Esophagus (tissue), 2 donors: Measurements from ENCODE around the gene AFMID. TPM values are rescaled to one million over a fixed set of nuclear protein-coding genes. Genes with fewer than 3 reads are reported as not detected.

Source experiments
- H3K27ac ChIP-seq, 2 donors: one replicate each; pipeline ENCODE4 v1.5.1; 2013; ENCODE audit warnings: low read depth in 2 of 2, mild to moderate bottlenecking in 2 of 2, inconsistent platforms in 1 of 2, low read length in 1 of 2, moderate library complexity in 1 of 2
- H3K27me3 ChIP-seq, 2 donors: one replicate each; pipeline ENCODE4 v1.6.1; 2013; ENCODE audit warnings: low read length in 2 of 2, control low read depth in 1 of 2, mild to moderate bottlenecking in 1 of 2; ENCODE audit not compliant: insufficient read depth in 2 of 2, control insufficient read depth in 1 of 2
- H3K36me3 ChIP-seq, 2 donors: one replicate each; pipeline ENCODE4 v1.6.1; 2013; ENCODE audit warnings: low read length in 1 of 2; ENCODE audit not compliant: control insufficient read depth in 2 of 2, insufficient read depth in 2 of 2
- H3K4me1 ChIP-seq, 2 donors: one replicate each; pipeline ENCODE4 v1.6.1; 2013; ENCODE audit warnings: low read length in 1 of 2; ENCODE audit not compliant: control insufficient read depth in 2 of 2, insufficient read depth in 2 of 2
- H3K4me3 ChIP-seq, 2 donors: one replicate each; pipeline ENCODE4 v1.5.1; 2013; ENCODE audit warnings: low read length in 2 of 2, mild to moderate bottlenecking in 2 of 2, low read depth in 1 of 2, moderate library complexity in 1 of 2
- H3K9me3 ChIP-seq, 2 donors: one replicate each; pipeline ENCODE4 v1.6.1; 2013; ENCODE audit warnings: mild to moderate bottlenecking in 2 of 2, low read depth in 1 of 2, low read length in 1 of 2, moderate library complexity in 1 of 2; ENCODE audit not compliant: control insufficient read depth in 2 of 2, insufficient read depth in 1 of 2
- WGBS, 2 donors: extraction: QIAGEN DNeasy Blood & Tissue Kit; methylation state at CpG; one replicate each; pipeline ENCODE4 v1.1.7; 2013; 5-methylcytosine and 5-hydroxymethylcytosine counted together
- polyA plus RNA-seq, 2 donors: library from polyadenylated mRNA; stranded (reverse); fragments of 200-250 nt; gene quantifications; one replicate each; pipeline ENCODE4 v1.2.3, GENCODE V29; 2013
- donor health status: healthy with polysubstance abuse.
- donor health status: Bipolar disorder and iron deficiency.

Gene AFMID
- polyA plus RNA-seq, 2 donors = 18.4 to 20.7 TPM

DNA sequence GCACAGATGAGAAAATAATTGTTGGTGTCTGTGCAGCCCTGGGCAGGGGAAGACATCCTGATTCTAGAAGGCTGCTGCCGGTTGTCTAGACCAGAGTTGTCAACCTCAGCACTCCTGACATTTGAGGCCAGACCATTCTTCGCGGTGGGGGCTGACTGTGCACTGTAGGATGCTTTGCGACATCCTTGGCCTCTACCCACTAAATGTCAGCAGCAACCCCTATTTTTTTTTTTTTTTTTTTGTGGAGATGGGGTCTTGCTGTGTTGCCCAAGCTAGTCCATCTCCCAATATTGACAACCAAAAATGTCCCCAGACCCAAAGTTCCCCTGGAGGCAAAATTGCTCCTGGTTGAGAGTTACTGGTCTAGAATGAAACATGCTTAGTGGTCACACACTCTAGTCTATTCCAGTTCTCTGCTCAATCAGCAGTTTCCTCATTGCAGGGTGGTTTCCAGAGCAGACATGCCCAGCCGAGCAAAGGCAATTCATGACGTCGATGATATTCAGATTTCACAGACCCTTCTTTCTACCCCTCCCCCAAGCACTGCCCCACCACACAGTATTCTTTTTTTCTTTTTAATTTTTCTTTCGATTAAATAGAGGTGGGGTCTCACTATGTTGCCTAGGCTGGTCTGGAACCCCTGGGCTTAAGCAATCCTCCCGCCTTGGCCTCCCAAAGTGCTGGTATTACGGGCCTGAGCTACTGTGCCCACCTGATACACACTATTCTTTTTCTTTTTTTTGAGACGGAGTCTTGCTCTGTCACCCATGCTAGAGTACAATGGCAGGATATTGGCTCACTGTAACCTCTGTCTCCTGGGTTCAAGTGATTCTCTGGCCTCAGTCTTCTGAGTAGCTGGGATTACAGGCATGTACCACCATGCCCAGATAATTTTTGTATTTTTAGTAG, 32.0 kb upstream of the AFMID start:
- WGBS, 2 donors = 72 to 84% methylated on average over 11 of the region's 11 CpGs
- no peak overlapping the region for H3K4me3 ChIP-seq
- peak overlapping the region in 1 of 2 donors; percentile 36 for H3K27ac ChIP-seq
- H3K9me3 ChIP-seq = no peaks in the 10 kb centered on the region
- H3K36me3 ChIP-seq = no peaks in the 10 kb centered on the region
- H3K27me3 ChIP-seq = no peaks in the 10 kb centered on the region
- H3K4me1 ChIP-seq = peaks cover 0 to 2% of the 10 kb centered on the region in 2 donors

DNA sequence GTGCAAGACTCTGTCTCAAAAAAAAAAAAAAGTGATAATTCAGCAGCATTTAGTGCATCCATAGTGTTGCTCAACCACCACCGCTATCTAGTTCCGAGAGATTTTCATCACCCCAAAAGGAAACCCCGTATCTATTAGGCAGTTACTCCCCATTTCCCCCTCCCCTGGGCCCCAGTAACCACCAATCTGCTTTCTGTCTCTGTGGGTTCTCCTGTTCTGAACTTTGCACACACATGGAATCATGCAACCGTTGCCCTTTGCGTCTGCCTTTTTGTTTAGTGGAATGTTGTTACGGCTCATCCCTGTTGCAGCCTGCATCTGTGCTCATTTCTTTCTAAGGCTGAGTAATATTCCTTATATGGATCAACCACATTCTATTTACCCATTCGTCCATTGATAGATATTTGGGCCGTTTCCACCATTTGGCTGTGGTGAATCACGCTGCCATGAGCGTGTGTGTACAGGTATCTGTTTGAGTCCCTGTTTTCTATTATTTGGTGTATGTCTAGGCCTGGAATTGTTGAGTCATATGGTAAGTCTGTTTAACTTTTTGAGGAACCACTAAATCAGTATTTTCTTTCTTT, 27.5 kb upstream of the AFMID start:
- Histone ChIP-seq H3K4me1 (peaks cover 0 to 6% of the 10 kb centered on the region in 2 donors), H3K27me3 (no peaks in the 10 kb centered on the region), H3K27ac (peak overlapping the region; percentile 45 to 72), H3K36me3 (no peaks in the 10 kb centered on the region), H3K4me3 (no peak overlapping the region), H3K9me3 (no peaks in the 10 kb centered on the region)
- WGBS, 2 donors = 47 to 58% methylated on average over 10 of the region's 10 CpGs

- no peak overlapping the region for H3K27ac ChIP-seq
- no peaks in the 10 kb centered on the region for H3K9me3 ChIP-seq
- H3K4me3 ChIP-seq = no peak overlapping the region
- no peaks in the 10 kb centered on the region for H3K36me3 ChIP-seq
- peaks cover under 1 to 10% of the 10 kb centered on the region in 2 donors for H3K4me1 ChIP-seq
- H3K27me3 ChIP-seq = no peaks in the 10 kb centered on the region
- WGBS, 2 donors = 59 to 69% methylated on average over 21 to 22 of the region's 22 CpGs
Measured at GRCh38 chr17:78163881-78164747, 23.0 kb upstream of the AFMID start.

- H3K27me3 ChIP-seq = no peaks in the 10 kb centered on the region
- peaks cover 6 to 18% of the 10 kb centered on the region in 2 donors for H3K4me1 ChIP-seq
- no peak overlapping the region for H3K27ac ChIP-seq
- H3K4me3 ChIP-seq = no peak overlapping the region
- H3K36me3 ChIP-seq = no peaks in the 10 kb centered on the region
- no peaks in the 10 kb centered on the region for H3K9me3 ChIP-seq
- 90 to 93% methylated on average over 15 to 16 of the region's 16 CpGs for WGBS, 2 donors
Measured at GRCh38 chr17:78164748-78165607, 22.2 kb upstream of the AFMID start.

- 57 to 65% methylated on average over 6 of the region's 6 CpGs for WGBS, 2 donors
- Histone ChIP-seq H3K27ac (no peak overlapping the region), H3K4me3 (no peak overlapping the region)
Measured at GRCh38 chr17:78166416-78166815, 20.7 kb upstream of the AFMID start.

GRCh38 chr17:78168242-78168902, 18.8 kb upstream of the AFMID start, which contains the start of gene SYNGR2:
Gene SYNGR2, plus strand, starts transcription at chr17:78168581. Its CDS starts 36 bp downstream, at chr17:78168617.
- H3K27me3 ChIP-seq = no peaks in the 10 kb centered on the region
- peak within 1 kb of the TSS; percentile 85 for H3K4me3 ChIP-seq
- peaks cover 0 to 21% of the 10 kb centered on the region in 2 donors for H3K36me3 ChIP-seq
- 0 to 1% methylated on average over 66 to 84 of the region's 84 CpGs for WGBS, 2 donors
- H3K4me1 ChIP-seq = peaks cover 6 to 32% of the 10 kb centered on the region in 2 donors
- no peaks in the 10 kb centered on the region for H3K9me3 ChIP-seq
- peak within 1 kb of the TSS; percentile 88 to 91 for H3K27ac ChIP-seq

More at GRCh38 chr17:78166416-78166815, 20.7 kb upstream of the AFMID start:
- H3K9me3 ChIP-seq = no peaks in the 10 kb centered on the region
- H3K36me3 ChIP-seq = peaks cover 0 to 9% of the 10 kb centered on the region in 2 donors
- H3K27me3 ChIP-seq = no peaks in the 10 kb centered on the region
- peaks cover 6 to 18% of the 10 kb centered on the region in 2 donors for H3K4me1 ChIP-seq

DNA sequence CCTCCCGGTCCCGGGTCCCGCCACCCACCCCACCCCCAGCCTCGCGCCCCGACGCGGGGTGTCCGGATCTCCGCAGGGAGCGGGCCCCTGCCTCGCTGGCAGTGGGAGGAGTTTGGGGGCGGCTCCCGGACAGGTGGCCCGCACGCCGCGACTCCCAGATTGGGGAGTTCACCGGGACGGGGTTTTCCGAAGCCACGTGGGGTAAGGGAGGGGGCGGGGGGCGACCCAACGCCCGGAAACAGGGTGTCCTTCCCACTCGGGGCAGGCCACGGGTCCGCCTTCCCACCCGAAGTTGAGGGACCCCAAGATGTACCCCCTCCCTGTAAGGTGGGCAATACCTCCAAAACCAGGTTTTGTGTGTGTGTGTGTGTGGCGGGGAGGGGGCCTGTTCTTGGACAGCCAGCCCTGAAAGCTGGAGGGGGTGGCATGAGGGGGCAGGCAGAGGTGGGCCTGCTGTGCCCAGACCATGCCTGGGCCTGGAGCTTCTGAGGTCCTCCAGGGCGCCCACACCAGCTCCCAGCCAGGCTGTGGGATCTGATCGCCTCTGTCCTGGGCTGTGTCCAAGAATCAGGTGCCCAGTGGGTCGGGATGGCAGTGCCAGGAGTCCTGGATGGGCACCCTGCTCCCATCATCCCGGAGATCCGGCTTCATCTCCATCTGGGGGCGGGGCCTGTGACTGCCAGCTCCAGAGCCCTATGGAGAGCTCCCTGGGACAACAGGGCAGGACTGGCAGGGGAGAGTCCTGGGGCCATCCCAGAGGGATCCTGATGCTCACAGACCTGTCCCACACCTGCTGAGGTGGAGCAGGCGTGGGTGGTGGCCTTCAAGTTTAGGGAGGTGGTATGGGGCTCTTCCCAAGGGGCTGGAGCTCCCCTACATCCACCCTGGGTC, 18.0 kb upstream of the AFMID start:
- Histone ChIP-seq H3K27ac (peak overlapping the region; percentile 88 to 91), H3K4me1 (peaks cover 6 to 36% of the 10 kb centered on the region in 2 donors), H3K4me3 (peak overlapping the region; percentile 85), H3K36me3 (peaks cover 0 to 21% of the 10 kb centered on the region in 2 donors), H3K27me3 (no peaks in the 10 kb centered on the region), H3K9me3 (no peaks in the 10 kb centered on the region)
- 4 to 6% methylated on average over 34 to 38 of the region's 38 CpGs for WGBS, 2 donors
